HepG2 (cell line): ENCODE data around the gene FMNL2. TPM values are rescaled to one million over a fixed set of nuclear protein-coding genes. Genes with fewer than 3 reads are reported as not detected.

ENCODE experiments used
- CREB3 ChIP-seq: sonication (generic); formaldehyde crosslinking; IDR thresholded peaks from 2 replicates; pipeline ENCODE4 v1.5.0; 2020; ENCODE audit warnings: missing genetic modification reagents
- E2F1 ChIP-seq: sonication (generic); formaldehyde crosslinking; IDR thresholded peaks from 2 replicates; pipeline ENCODE4 v1.5.0; 2020; ENCODE audit warnings: missing genetic modification reagents
- FOXJ3 ChIP-seq: sonication (generic); formaldehyde crosslinking; IDR thresholded peaks from 2 replicates; pipeline ENCODE4 v1.4.0; 2020; ENCODE audit warnings: missing genetic modification reagents, mild to moderate bottlenecking, borderline replicate concordance
- GATA4 ChIP-seq: sonication (generic); IDR thresholded peaks from 2 replicates; pipeline ENCODE4 v1.6.1; 2016; ENCODE audit warnings: antibody characterized with exemption, low read depth, borderline replicate concordance
- NFIC ChIP-seq: IDR thresholded peaks from 2 replicates; pipeline ENCODE4 v1.6.1; 2012; ENCODE audit warnings: mild to moderate bottlenecking, low read length, inconsistent platforms
- RFX3 ChIP-seq: IDR thresholded peaks from 2 replicates; pipeline ENCODE4 v1.6.1; 2016; ENCODE audit warnings: missing biosample characterization, missing genetic modification reagents
- RXRB ChIP-seq: IDR thresholded peaks from 2 replicates; pipeline ENCODE4 v1.6.1; 2016; ENCODE audit warnings: borderline replicate concordance, missing genetic modification reagents, missing compliant biosample characterization
- SAFB2 ChIP-seq: sonication (generic); formaldehyde crosslinking; IDR thresholded peaks from 2 replicates; pipeline ENCODE4 v1.5.1; 2020; ENCODE audit warnings: missing genetic modification reagents, low read depth, mild to moderate bottlenecking, borderline replicate concordance
- TARDBP ChIP-seq: sonication (generic); formaldehyde crosslinking; IDR thresholded peaks from 2 replicates; pipeline ENCODE4 v1.8.0; 2022; ENCODE audit warnings: mild to moderate bottlenecking, missing genetic modification reagents
- TRAFD1 ChIP-seq: sonication (generic); formaldehyde crosslinking; IDR thresholded peaks from 2 replicates; pipeline ENCODE4 v1.5.1; 2020; ENCODE audit warnings: missing genetic modification reagents, mild to moderate bottlenecking, borderline replicate concordance
- ZBTB14 ChIP-seq: sonication (generic); formaldehyde crosslinking; IDR thresholded peaks from 2 replicates; pipeline ENCODE4 v1.4.0; 2020; ENCODE audit warnings: missing genetic modification reagents
- ZNF382 ChIP-seq: sonication (generic); formaldehyde crosslinking; IDR thresholded peaks from 2 replicates; pipeline ENCODE4 v1.5.0; 2020; ENCODE audit warnings: missing genetic modification reagents, mild to moderate bottlenecking, borderline replicate concordance
- ZNF598 ChIP-seq: sonication (generic); formaldehyde crosslinking; IDR thresholded peaks from 2 replicates; pipeline ENCODE4 v1.5.1; 2020; ENCODE audit warnings: mild to moderate bottlenecking, missing genetic modification reagents, borderline replicate concordance
- polyA plus RNA-seq, 8 experiments: library from polyadenylated mRNA; depleted of rRNA in 3 of 8; stranded (reverse) in 7 of 8; unstranded in 1 of 8; fragments of >200 nt; fragmentation: Illumina TruSeq in 4 of 8; extraction: Trizol in 4 of 8; gene quantifications; 2 replicates each; pipeline versions ENCODE4 v1.2.1 to v1.2.3, GENCODE V29; 2011 to 2016; ENCODE audit warnings: low read depth in 4 of 8, missing spikeins in 1 of 8, mixed read lengths in 1 of 8; ENCODE audit not compliant: insufficient read depth in 1 of 8
- total RNA-seq, 5 experiments: library from RNA; depleted of rRNA; stranded (reverse); fragments of >200 nt; fragmentation: Illumina TruSeq; extraction: Trizol; gene quantifications; 2 replicates each; pipeline ENCODE4 v1.2.3, GENCODE V29; 2016; ENCODE audit warnings: low read depth in 1 of 5
- TF ChIP-seq, protein P1 (sequence below): sonication (generic); formaldehyde crosslinking; conservative IDR thresholded peaks from 2 replicates; pipeline ENCODE4 v1.4.0; 2020; ENCODE audit warnings: missing genetic modification reagents
- TF ChIP-seq, protein P2 (sequence below): IDR thresholded peaks from 2 replicates; pipeline ENCODE4 v1.6.1; 2012; ENCODE audit warnings: low read length, improper control_type of control experiment
- TF ChIP-seq, protein P3 (sequence below): sonication (generic); formaldehyde crosslinking; IDR thresholded peaks from 2 replicates; pipeline ENCODE4 v1.5.1; 2020; ENCODE audit warnings: mild to moderate bottlenecking, missing genetic modification reagents

The FMNL2 gene
- total and polyA plus RNA-seq, 2 of the 13 experiments (the other 11 are each of a cell fraction or from before 2014, with no cell fraction given), result 66.5 to 67.7 TPM

GRCh38 chr2:152481881-152482583, 147.1 kb downstream of the FMNL2 start (continued):
- TF ChIP-seq ZBTB14 (CRISPR knock-in tag) (no peak), SAFB2 (no peak), CREB3 (CRISPR knock-in tag) (no peak), RXRB (CRISPR knock-in tag) (peak; percentile 82), RFX3 (CRISPR knock-in tag) (no peak), NFIC (peak; percentile 35; the same call in 1 of the 2 replicates), FOXJ3 (CRISPR knock-in tag) (no peak), ZNF382 (CRISPR knock-in tag) (no peak), TARDBP (CRISPR knock-in tag) (no peak), ZNF598 (CRISPR knock-in tag) (no peak), E2F1 (no peak), GATA4 (no peak), TRAFD1 (CRISPR knock-in tag) (no peak)
- TF ChIP-seq, protein P1, sequence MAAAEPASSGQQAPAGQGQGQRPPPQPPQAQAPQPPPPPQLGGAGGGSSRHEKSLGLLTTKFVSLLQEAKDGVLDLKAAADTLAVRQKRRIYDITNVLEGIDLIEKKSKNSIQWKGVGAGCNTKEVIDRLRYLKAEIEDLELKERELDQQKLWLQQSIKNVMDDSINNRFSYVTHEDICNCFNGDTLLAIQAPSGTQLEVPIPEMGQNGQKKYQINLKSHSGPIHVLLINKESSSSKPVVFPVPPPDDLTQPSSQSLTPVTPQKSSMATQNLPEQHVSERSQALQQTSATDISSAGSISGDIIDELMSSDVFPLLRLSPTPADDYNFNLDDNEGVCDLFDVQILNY (CRISPR knock-in tag), result no peak
- TF ChIP-seq, protein P2, sequence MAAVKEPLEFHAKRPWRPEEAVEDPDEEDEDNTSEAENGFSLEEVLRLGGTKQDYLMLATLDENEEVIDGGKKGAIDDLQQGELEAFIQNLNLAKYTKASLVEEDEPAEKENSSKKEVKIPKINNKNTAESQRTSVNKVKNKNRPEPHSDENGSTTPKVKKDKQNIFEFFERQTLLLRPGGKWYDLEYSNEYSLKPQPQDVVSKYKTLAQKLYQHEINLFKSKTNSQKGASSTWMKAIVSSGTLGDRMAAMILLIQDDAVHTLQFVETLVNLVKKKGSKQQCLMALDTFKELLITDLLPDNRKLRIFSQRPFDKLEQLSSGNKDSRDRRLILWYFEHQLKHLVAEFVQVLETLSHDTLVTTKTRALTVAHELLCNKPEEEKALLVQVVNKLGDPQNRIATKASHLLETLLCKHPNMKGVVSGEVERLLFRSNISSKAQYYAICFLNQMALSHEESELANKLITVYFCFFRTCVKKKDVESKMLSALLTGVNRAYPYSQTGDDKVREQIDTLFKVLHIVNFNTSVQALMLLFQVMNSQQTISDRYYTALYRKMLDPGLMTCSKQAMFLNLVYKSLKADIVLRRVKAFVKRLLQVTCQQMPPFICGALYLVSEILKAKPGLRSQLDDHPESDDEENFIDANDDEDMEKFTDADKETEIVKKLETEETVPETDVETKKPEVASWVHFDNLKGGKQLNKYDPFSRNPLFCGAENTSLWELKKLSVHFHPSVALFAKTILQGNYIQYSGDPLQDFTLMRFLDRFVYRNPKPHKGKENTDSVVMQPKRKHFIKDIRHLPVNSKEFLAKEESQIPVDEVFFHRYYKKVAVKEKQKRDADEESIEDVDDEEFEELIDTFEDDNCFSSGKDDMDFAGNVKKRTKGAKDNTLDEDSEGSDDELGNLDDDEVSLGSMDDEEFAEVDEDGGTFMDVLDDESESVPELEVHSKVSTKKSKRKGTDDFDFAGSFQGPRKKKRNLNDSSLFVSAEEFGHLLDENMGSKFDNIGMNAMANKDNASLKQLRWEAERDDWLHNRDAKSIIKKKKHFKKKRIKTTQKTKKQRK, result no peak
- TF ChIP-seq, protein P3, sequence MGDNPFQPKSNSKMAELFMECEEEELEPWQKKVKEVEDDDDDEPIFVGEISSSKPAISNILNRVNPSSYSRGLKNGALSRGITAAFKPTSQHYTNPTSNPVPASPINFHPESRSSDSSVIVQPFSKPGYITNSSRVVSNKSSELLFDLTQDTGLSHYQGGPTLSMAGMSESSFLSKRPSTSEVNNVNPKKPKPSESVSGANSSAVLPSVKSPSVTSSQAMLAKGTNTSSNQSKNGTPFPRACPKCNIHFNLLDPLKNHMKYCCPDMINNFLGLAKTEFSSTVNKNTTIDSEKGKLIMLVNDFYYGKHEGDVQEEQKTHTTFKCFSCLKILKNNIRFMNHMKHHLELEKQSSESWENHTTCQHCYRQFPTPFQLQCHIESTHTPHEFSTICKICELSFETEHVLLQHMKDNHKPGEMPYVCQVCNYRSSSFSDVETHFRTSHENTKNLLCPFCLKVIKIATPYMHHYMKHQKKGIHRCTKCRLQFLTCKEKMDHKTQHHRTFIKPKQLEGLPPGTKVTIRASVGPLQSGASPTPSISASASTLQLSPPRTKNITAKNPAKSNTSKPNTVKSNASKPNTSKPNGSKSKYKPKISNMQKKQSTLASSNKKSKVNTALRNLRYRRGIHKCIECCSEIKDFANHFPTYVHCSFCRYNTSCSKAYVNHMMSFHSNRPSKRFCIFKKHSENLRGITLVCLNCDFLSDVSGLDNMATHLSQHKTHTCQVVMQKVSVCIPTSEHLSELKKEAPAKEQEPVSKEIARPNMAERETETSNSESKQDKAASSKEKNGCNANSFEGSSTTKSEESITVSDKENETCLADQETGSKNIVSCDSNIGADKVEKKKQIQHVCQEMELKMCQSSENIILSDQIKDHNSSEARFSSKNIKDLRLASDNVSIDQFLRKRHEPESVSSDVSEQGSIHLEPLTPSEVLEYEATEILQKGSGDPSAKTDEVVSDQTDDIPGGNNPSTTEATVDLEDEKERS, result no peak
